Fibroblast of lung (primary cell): Measurements from ENCODE around the gene NRG2.

Source experiments
- EZH2 ChIP-seq: IDR thresholded peaks from 2 replicates; pipeline ENCODE4 v1.5.1; 2012; ENCODE audit warnings: low read length, control low read depth, mild to moderate bottlenecking; ENCODE audit errors: missing control alignments
- TF ChIP-seq, protein P1 (sequence below), 2 donors: IDR thresholded peaks in 1 of 2; conservative IDR thresholded peaks in 1 of 2; 1 replicate in 1 of 2; 2 replicates in 1 of 2; pipeline ENCODE4 v1.5.1; 2011 to 2012; ENCODE audit warnings: low read length in 2 of 2, control low read depth in 1 of 2, inconsistent platforms in 1 of 2, low read depth in 1 of 2, mild to moderate bottlenecking in 1 of 2

DNA sequence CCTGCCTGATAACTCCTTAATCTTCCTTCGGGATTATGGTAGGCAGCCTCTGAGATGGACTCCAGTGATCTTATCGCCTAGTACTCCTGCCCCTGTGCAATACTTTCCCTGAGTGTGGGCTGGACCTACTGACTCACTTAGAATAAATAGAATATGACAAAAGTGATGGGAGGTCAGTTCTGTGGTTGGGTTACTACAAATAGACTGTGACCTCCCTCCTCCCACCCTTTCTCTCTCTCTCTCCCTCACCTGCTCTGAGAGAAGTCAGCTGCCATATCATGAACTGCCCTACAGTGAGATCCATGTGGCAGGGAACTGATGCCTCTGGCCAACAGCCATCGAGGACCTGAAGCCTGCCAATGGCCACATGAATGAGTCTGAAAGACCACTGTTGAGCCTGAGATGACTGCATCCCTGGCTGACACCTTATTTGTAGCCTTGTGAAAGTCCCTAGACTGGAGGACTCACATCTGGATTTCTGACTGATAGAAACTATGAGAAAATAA lies 31.7 kb downstream of the NRG2 start:
- TF ChIP-seq, protein P1, sequence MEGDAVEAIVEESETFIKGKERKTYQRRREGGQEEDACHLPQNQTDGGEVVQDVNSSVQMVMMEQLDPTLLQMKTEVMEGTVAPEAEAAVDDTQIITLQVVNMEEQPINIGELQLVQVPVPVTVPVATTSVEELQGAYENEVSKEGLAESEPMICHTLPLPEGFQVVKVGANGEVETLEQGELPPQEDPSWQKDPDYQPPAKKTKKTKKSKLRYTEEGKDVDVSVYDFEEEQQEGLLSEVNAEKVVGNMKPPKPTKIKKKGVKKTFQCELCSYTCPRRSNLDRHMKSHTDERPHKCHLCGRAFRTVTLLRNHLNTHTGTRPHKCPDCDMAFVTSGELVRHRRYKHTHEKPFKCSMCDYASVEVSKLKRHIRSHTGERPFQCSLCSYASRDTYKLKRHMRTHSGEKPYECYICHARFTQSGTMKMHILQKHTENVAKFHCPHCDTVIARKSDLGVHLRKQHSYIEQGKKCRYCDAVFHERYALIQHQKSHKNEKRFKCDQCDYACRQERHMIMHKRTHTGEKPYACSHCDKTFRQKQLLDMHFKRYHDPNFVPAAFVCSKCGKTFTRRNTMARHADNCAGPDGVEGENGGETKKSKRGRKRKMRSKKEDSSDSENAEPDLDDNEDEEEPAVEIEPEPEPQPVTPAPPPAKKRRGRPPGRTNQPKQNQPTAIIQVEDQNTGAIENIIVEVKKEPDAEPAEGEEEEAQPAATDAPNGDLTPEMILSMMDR (conservative IDR thresholded peaks at IDR 0.05 in 1 of 2, IDR thresholded peaks at IDR 0.05 in 1 of 2; ENCODE audit: low read depth in 1 of 2, low read length in 2 of 2): no peak
- no peak for TF ChIP-seq EZH2
